Measurements from ENCODE around the gene BPIFB6. TPM values are rescaled to one million over a fixed set of nuclear protein-coding genes. Genes with fewer than 3 reads are reported as not detected.

BPIFB6 gene
- total RNA-seq, 1 experiment from 2014 or later: not detected

DNA sequence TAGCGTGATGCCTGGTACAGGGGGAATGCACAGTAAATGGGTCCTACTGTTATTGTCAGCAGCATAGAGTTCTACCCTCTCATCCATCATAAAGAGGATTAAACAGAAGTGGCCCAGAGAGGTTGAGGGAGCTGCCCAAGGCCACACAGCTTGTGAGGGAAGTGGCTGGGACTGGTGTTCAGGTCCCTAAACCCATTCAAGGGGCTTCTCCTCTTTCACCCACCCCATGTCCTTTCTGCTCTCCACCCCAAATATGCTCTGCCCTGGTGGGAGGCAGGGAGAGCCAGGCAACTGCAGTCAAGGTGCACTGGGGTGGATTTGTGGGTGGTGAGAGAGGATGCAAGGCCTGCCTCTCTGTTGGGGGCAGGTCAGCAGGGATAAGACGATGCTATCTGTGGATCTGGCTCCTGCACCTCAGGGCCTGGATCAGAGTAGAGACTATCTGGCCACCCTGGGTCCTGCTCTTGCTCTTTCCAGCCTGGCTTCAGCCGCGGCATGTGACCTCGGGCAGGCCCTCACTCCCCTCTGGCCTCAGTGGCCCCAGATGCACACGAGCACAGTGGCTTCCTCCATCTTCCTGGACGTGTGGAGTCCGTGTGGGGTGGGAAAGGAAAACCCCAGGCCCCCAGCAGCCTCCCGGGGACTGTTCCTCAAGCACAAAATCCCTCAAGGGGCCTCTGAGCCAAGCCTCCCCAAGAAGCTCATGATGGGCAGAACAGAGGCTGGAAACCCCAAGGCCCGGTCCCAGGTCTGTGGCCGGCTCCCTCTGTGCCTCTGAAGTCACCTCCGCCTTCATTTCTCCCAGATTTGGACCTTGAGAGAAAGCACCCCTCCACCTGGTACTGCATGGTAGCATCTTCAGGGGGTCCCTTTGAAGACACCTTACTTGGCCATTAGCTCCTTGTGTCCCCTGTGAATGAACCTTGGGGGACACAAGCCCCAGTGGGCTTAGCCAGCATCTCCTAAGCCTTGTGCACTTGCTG, 3.4 kb upstream of the BPIFB6 start:
- Histone ChIP-seq H3K79me2 (ENCODE audit: low read length) (no peaks in the 10 kb centered on the region), H3F3A (ENCODE audit: low read length, unreplicated experiment) (no peaks in the 10 kb centered on the region), H3K36me3 (ENCODE audit: low read depth, low read length) (no peaks in the 10 kb centered on the region), H3K9me2 (replicated peaks; ENCODE audit: low read length) (no peaks in the 10 kb centered on the region), H2AFZ (ENCODE audit: low read length) (no peak overlapping the region), H3K9me3 (ENCODE audit: low read length) (no peaks in the 10 kb centered on the region), H3K9ac (ENCODE audit: low read length) (no peak overlapping the region), H3K4me2 (ENCODE audit: low read length) (no peak overlapping the region), H3K27me3 (ENCODE audit: low read length) (peaks cover 16% of the 10 kb centered on the region; the same call in 1 of the 2 replicates), H3K4me3 (ENCODE audit: low read length) (no peak overlapping the region), H3K4me1 (ENCODE audit: insufficient read depth, low read length) (no peaks in the 10 kb centered on the region), H3K27ac (ENCODE audit: low read length) (no peak overlapping the region), H4K20me1 (ENCODE audit: low read length) (no peaks in the 10 kb centered on the region)
- ATAC-seq (no peak), DNase-seq (no peak)
- POLR2A ChIA-PET (ENCODE audit: unreplicated experiment): no interaction called here
- TF ChIP-seq EZH2 (IDR thresholded peaks at IDR 0.05; ENCODE audit: low read length, unreplicated experiment) (no peak), EZH2phosphoT487 (IDR thresholded peaks at IDR 0.05; ENCODE audit: borderline replicate concordance, low read length) (no peak)
- TF ChIP-seq, protein P1, sequence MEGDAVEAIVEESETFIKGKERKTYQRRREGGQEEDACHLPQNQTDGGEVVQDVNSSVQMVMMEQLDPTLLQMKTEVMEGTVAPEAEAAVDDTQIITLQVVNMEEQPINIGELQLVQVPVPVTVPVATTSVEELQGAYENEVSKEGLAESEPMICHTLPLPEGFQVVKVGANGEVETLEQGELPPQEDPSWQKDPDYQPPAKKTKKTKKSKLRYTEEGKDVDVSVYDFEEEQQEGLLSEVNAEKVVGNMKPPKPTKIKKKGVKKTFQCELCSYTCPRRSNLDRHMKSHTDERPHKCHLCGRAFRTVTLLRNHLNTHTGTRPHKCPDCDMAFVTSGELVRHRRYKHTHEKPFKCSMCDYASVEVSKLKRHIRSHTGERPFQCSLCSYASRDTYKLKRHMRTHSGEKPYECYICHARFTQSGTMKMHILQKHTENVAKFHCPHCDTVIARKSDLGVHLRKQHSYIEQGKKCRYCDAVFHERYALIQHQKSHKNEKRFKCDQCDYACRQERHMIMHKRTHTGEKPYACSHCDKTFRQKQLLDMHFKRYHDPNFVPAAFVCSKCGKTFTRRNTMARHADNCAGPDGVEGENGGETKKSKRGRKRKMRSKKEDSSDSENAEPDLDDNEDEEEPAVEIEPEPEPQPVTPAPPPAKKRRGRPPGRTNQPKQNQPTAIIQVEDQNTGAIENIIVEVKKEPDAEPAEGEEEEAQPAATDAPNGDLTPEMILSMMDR (conservative IDR thresholded peaks at IDR 0.05; ENCODE audit: low read depth, low read length): no peak
- intact Hi-C loops (cut with micrococcal nuclease): no loop called here
- BruUV-seq (replicated peaks): no TSS peak
- CTCF ChIA-PET: no interaction called here

DNA sequence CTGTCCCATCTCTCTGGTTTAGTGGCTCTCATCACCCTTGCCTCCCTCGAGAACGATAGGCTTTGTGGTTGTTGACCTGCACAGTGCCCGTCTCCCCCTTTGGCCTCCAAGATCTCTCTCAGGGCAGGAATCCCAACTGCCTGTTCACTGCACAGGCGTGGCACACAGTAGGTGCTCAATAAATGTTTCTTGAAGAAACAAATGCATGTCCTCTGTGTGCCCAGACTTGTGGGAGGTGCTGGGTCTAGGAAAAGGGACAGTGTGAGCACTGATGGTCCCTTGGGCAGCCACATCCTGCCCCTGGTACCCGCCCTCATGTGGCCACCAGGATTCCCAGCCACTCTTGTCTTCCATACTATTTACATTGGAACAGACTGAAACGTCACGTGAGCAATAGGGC, 2.6 kb upstream of the BPIFB6 start:
- CTCF ChIA-PET: no interaction called here

More for the DNA sequence above, 2.6 kb upstream of the BPIFB6 start:
- H4K20me1 ChIP-seq (ENCODE audit: low read length): no peaks in the 10 kb centered on the region
- peaks cover 22% of the 10 kb centered on the region; the same call in 1 of the 2 replicates for H3K27me3 ChIP-seq (ENCODE audit: low read length)
- POLR2A ChIA-PET (ENCODE audit: unreplicated experiment): no interaction called here
- no peak overlapping the region for H3K27ac ChIP-seq (ENCODE audit: low read length)
- H3K79me2 ChIP-seq (ENCODE audit: low read length): no peaks in the 10 kb centered on the region
- H2AFZ ChIP-seq (ENCODE audit: low read length): no peak overlapping the region
- ATAC-seq: no peak
- no TSS peak for BruUV-seq (replicated peaks)
- no peak overlapping the region for H3K4me2 ChIP-seq (ENCODE audit: low read length)
- H3F3A ChIP-seq (ENCODE audit: low read length, unreplicated experiment): no peaks in the 10 kb centered on the region
- H3K36me3 ChIP-seq (ENCODE audit: low read depth, low read length): no peaks in the 10 kb centered on the region
- TF ChIP-seq EZH2phosphoT487 (IDR thresholded peaks at IDR 0.05; ENCODE audit: borderline replicate concordance, low read length) (no peak), EZH2 (IDR thresholded peaks at IDR 0.05; ENCODE audit: low read length, unreplicated experiment) (no peak)
- TF ChIP-seq, protein P1 (conservative IDR thresholded peaks at IDR 0.05; ENCODE audit: low read depth, low read length): no peak
- intact Hi-C loops (cut with micrococcal nuclease): no loop called here
- H3K4me3 ChIP-seq (ENCODE audit: low read length): no peak overlapping the region
- H3K9me2 ChIP-seq (replicated peaks; ENCODE audit: low read length): no peaks in the 10 kb centered on the region
- H3K9me3 ChIP-seq (ENCODE audit: low read length): no peaks in the 10 kb centered on the region
- H3K9ac ChIP-seq (ENCODE audit: low read length): no peak overlapping the region
- no peak for DNase-seq
- H3K4me1 ChIP-seq (ENCODE audit: insufficient read depth, low read length): no peaks in the 10 kb centered on the region

Measured in PC-3 (cell line).